HG02798 (cell line): ENCODE results near the gene PIP5K1C.

Experiments
- ATAC-seq: cut with Tn5 transposase; IDR thresholded peaks from one replicate; pipeline ENCODE4 v1.9.1; 2021; ENCODE audit warnings: mild to moderate bottlenecking; ENCODE audit not compliant: unreplicated experiment, poor library complexity

The PIP5K1C gene

DNA sequence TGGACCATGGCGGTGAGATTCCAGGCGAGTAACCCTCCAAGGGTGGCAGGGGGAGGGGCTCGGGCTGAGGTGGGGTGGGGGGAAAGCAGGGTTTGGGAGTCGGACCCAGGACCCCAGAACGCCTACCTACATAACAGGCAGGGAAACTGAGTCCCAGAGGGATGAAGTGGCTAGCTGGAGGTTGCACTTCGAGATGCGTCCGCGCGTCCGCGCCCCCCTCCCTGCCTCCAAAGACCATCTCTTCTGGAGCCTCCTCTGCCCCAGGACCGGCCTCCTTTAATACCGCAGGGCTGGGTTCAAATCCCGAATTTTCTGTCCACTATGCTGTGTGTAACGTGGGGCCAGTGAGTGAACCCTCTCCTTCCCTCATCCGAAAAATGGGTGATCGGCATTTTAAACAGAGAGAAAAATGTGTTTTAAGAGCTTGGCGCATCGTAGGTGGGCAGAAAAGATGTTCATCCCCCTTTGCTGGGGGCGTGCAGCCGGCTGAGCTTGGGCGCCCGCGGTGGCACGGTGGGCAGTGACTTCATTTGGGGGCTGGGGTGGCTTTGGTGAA, 21.7 kb upstream of the PIP5K1C start:
- no peak for ATAC-seq

GRCh38 chr19:3721131-3721886, 21.0 kb upstream of the PIP5K1C start:
- ATAC-seq = no peak

DNA sequence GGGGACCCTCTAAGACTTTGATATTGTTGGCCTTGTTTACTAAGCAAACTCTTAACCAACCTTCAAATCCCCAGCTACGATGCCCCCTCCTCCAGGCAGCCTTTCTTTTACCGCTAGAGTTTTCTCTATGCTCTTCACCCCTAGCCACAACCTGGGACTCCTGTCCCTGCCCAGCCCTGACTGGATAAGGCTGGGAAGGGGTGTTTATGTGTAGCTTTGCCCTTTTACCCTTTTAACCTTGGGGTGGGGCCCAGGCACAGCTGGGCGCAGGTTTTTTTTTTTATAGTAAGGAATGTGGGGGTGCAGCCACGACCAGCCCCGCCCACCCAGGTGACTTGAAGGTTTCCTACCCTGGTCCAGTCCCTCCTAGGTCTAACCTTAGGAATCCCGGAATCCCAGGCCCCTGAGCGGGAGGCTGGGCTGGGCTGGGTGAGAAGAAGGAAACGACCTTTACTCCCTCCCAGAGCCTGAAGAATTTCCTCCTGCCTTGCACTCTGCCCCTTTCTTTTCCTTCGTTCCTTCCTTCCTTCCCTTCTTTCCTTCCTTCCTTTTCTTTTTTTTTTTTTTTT, 20.2 kb upstream of the PIP5K1C start:
- ATAC-seq = no peak

GRCh38 chr19:3719868-3720267, 19.6 kb upstream of the PIP5K1C start:
- ATAC-seq = no peak

- no peak for ATAC-seq
Measured at GRCh38 chr19:3716147-3716668, 15.9 kb upstream of the PIP5K1C start.

DNA sequence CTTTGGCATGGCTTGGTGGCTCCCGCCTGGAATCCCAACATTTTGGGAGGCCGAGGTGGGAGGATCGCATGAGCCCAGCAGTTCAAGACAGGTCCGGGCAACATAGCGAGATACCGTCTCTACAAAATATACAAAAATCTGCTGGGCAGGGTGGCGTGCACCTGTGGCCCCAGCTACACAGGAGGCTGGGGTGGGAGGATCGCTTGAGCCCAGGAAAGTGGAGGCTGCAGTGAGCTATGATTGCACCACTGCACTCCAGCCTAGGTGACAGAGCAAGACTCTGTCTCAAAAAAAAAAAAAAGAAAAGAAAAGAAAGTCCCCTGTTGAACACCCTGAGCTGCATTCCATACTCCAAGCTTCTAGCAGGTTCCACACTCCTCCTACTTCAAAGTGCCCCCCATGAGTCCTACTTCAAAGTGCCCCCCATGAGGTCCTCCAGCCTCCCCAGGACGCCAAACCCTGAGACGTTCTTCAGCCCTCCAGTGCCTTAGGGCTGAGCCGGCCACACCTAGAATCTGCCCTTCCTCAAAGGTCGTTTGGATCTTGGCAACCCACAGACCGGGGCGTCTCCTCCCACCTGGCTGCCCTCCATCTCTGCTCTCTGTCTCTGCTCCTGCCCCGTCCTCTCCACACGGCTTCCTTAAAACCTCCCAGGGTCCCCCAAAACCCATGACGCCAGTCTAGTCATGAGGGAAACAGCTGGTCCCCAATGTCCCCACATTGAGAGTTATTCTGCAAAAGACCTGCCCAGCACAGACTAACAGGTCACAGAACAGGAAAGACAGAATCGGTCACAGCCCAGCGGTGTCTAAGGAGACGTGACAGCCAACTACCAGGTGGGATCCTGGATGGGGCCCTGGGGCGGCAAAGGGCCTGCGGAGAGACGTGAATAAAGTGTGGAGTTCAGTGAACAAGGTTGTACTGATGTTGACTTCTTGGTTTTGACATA, 12.7 kb upstream of the PIP5K1C start:
- ATAC-seq = no peak

DNA sequence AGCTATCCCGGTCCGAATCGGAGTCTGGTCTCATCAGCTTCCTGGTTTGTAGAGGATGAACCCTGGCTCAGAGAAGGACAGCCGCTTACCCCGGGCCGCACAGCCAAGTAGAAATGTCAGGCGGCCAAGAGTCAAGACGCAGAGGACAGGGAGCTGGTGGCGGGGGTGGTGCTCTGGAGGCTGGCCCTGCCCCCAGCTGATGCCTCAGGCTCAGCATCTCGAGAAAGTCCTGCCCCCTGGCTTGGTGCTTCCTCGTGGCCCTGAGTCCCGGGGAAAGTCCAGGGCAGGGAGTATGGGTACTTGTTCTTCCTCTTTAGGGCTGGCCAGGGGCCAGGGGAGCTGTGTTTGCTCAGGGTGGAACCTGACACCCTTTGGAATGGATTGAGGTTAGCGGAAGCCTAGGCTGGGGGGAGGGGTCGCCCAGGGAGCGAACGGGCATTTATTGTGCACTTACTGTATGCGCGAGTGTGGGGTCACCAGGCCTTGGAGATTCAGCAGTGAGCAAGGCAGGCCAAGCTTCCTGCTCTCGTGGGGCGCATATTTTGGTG, 10.1 kb upstream of the PIP5K1C start:
- ATAC-seq = no peak

DNA sequence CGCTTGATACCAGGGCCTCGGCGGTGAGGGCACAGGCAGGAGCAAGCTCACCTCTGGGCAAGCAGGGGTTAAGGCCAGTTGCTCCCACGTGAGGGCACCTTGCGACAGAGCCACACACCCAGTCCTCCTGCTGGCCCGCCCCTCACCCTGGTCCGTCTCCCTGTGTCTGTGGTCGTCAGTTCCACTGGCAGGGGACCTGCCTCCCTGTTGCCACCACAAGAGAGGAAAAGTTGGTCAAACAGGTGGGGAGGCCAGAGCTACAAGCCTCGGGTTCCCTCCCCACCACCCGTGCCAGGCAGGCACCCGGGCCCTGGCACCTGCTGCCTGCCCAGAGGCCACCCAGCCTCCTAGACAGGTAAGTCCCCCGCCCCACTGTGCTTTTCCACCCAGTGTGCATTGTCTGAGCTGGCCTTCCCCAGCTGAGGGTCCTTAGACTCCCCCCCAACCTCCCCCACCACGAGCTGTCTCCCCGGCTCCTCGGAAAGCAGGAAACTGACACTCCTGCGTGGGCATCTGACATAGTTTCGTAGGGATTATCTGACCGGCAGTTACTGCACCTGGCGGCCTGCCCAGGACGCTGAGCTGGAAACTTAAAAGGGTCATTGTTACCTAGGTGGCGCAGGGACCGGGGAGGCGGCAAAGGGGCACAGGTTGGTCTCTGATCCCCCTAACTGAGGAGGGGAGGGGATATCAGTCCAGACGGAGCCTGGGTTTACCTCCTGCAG, 8.1 kb upstream of the PIP5K1C start, which contains the start of gene TJP3:
Gene TJP3 (plus strand): TSS at position 178 of the 725 bp plus-strand sequence. CDS start 20,049 bp downstream, outside the sequence.
- ATAC-seq = no peak

DNA sequence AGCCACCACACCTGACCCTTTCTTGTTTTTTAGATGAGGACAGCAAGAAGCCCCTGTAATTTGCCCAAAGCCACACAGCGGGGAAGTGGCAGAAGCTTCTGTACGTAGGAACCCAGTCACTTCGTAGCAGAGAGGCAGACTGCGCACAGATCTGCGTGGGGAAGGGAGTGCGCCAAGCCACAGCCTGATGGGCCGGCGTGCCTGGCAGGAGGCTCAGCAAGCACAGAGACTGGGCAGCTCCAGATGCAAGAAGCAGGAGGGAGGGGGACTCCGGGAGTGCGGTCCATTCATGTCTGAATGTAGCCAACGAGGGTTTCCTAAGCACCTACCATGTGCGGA, 7.6 kb upstream of the PIP5K1C start:
- no peak for ATAC-seq

DNA sequence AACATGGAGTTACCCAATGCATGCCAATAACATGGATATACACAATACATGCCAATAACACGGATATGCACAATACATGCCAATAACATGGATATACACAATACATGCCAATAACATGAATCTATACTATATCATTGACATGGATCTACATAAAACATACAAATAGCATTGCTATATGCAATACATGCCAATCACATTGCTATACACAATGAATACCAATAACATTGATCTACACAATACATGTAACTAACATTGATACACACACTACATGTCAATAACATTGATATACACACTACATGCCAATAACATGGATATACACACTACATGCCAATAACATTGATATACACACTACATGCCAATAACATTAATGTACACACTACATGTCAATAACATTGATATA, 932 bp upstream of the PIP5K1C start:
- ATAC-seq = no peak

DNA sequence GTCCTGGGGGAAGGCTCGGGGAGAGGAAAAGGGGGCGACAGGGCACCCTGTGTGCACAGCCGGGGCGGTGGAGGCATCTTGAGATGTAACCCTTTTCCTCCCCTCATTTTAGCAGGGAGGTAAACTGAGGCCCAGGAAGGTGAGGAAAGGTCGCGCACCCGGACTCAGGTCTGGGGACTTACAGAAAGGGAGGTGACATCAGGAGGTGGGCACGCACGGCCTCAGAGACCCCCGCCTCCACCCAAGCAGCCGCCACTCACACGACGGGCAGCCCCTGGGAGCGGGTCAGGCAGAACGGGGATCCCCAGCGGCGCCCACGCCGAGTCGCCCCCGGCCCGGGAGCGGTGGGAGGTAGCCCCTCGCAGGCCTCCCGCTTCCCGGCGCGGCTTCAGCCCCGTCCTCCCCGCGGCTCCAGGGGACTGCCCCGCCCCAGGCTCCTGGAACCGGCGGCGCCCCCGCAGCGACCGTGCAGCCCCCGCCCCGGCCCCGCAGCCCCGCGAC, 477 bp downstream of the PIP5K1C start:
- ATAC-seq = peak; percentile 21

DNA sequence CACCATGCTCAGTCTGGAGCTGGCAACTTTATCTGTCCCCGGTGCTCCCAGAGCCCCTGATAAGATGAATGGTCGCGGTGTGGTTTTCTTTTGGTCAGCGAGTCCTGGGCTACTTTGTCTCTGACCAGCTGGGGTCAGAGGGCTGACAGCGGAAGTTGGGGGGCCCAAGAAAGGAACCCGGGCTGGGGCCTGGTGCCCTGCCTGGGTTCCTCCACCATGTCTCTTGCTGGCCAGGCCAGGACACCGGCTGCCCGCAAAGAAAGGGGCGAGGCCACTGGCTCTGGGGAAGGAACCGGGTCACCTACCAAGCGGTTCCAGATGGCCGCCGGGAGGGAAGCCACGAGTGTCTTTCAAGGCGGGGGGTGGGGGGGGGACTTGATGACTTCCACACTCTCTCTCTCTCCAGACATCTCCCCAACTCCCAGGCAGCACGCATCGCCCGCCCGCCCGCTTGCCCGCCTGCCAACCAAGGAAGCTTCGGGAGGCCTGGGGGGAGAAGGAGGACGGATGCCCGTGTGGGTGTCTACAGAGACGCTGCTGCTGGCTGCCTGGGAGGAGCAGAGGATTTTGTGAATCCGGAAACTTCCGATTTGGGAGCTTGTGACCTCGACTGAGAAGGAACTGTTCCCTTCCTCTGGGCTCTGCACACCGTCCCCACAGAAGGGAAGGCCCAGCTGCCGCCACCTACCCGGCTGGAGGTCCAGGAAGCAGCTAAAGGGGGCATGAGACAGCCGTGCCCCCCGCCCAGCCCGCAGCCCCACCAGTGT, 1.1 kb downstream of the PIP5K1C start:
- ATAC-seq = no peak

- ATAC-seq = no peak
Measured at GRCh38 chr19:3698386-3698950, 1.8 kb downstream of the PIP5K1C start.

DNA sequence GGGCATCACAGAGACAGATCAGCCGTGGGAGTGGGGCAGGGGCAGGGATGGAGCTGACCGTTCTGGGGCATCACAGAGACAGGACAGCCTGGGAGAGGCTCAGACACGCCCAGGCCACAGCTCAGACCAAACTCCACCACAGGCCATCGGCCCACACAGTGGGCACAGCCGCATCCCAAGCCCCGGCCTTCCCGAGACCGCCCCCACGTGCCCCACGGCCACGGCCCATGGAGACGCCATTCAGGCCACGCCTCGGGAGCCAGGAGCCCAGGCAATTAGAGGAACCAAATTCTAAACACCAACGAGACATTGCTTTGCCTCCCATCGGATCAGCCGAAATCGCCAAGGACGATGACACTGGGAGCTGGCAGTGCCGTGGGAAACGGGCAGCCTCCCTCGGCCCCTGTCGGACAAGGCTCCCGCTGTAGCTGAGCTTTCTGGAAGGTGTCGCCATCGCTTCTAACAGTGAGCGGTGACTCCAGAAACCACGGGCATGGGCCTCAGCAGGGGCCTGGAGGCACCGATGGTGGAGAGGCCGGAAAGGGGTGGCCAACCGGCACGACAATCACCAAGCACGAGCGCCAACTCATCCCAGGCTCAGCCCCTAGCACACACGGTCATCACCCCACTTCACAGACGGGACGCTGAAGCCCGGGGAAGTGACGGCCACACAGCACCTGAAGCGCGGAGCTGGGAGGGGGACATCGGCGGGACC, 2.4 kb downstream of the PIP5K1C start:
- no peak for ATAC-seq

DNA sequence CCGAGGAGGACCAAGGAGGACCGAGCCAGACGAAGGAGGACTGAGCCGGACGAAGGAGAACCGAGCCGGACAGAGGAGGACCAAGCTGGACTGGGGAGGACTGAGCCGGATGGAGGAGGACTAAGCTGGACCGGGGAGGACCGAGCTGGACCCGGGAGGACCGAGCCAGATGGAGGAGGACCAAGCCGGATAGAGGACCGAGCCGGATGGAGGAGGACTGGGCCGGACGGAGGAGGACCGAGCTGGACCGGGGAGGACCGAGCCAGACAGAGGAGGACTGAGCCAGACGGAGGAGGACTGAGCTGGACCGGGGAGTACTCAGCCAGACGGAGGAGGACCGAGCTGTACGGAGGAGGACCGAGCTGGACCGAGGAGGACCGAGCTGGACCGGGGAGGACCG, 3.2 kb downstream of the PIP5K1C start:
- no peak for ATAC-seq

DNA sequence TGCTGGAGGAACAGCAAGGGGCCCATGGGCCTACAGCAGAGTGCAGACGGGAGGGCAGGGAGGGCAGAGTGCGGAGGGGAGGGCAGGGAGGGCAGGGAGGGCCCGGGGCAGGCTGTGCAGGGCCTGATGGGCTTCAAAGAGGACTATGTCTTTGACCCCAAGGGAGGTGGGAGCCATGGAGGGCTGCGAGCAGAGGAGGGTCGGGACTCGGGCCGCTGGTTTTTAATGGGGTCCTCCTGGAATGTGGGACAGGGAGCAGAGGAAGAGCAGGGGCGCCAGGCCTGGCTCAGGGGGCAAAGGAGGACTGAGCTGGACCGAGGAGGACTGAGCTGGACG, 3.6 kb downstream of the PIP5K1C start:
- no peak for ATAC-seq

DNA sequence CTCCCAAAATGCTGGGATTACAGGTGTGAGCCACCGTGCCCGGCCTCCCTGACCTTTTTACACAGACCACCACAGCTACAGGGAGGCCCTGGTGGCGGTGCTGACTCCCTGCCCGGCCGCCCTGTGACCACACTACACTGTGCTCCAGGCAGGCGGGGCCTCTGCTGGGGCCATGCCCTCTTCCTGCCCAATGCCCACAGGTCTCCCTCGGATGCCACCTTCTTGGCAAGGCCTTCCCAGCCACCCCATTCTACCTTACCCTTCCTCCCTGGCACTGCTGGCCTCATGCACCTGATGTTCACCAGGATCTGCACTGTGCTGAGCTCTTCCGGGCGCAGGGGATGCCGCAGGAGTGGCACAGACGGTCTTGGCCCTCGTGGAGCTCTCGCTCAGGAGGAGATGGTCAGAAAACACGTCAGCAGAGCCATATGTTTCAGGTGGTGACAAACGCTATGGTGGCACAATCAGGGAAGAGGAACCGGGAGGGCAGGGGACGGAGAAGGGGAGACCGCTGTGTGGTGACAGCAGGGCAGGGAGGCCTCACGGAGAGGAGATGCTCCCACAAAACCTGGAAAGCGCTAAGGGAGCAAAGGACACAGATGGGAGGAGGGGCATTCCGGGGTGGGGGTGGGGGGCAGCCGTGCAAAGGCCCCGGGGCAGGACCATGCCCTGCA, 4.1 kb downstream of the PIP5K1C start:
- ATAC-seq = no peak
